ENCODE measurements around the gene CTDP1.

Gene CTDP1

DNA sequence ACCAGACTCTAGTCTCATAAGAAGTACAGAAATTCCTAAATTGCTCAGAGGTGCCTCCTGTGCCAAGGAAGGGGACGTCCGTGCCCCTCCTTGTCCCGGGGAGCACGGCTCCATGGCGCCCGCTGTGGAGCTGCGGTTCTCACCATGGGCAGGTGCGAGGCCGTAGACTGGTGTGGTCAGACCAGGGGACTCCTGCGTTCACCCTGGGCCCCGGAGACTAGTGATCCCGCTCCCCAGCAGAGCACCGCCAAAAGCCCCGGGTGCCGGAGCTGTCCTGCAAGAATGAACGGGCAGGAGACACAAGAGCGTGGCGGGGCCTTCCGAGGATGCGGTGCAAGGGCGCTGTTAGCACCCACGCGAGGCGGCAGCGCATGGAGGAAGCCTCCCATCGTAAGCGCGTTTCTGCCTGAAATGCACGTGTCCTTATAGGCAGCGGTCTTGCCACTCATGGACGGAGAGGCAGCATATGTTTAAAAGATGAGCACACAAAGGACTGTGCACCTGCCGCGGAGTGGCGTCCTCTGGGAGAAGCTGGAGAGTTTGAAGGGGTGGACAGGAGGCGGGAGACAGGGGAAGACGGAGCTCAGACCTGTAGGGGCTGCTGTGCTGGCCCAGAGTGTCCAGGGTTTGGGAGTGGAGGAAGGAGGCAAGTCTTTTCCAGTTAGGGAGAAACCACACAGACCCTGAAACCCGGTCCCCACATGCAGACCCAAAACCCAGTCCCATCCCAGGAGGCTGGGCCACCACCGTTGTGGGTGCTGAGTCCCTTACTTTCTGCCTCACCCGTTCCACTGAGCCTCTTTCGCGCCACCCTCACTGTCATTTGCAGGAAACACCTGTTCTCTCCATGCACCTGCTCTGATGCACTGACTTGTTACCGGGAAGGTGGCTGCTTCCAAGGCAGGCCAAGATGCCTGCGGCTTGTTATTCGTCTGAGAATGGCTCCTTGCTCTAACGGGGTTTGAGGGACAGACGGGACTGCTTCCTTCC, 110.6 kb downstream of the CTDP1 start:
- Mint-ChIP-seq H3K4me3 (no peak overlapping the region), H3K27ac (no peak overlapping the region), H3K36me3 (ENCODE audit: low read depth) (no peaks in the 10 kb centered on the region), H3K27me3 (peaks cover 81% of the 10 kb centered on the region), H3K4me1 (ENCODE audit: low read depth) (peaks cover 14% of the 10 kb centered on the region), H3K9me3 (no peaks in the 10 kb centered on the region)
- no peak for DNase-seq

DNA sequence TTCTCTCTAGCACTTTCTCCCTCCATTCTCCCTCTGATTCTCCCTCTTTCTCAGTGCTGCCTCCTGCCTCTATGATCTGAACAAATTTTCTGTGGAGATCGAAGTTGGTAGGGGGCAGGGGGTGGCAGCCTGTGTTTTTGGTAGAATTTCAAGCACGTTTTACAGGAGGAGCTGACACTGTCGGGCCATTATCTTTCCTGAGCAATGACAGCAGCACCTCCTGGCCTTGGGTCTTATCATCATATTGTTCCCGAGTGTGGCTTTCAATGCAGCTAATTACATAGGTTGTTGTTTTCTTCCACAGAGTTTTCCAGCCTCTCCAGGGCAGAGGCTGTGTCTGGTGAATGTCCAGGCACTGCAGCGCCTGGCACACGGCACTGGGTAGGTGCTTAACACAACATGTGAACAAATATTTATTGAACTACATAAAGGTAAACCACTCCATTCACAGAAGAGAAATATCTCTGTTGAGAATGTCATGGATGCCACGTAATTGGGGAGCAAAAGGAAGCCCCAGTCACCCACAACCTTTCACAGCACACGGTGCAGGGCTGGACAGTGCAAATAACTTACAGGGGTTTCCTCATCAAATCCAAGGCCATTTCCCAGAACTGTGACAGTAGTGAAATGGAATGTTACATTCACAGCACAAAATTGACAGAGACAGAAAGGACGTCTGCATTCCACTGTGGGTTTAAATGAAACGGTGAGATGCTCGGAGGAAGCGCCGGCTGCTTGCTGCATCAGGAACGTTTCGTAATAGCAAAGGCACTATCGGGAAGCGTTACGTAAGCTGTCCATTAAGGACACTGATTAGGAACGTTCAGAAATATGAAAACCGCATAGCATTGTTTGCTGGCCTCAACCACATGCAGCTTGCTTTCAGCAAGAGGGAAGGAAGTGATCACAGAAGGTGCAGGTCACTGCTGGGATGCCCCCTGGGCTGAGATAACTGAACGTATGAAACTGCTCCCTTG, 111.7 kb downstream of the CTDP1 start:
- Mint-ChIP-seq H3K9me3 (no peaks in the 10 kb centered on the region), H3K4me1 (ENCODE audit: low read depth) (peaks cover 14% of the 10 kb centered on the region), H3K4me3 (no peak overlapping the region), H3K27ac (no peak overlapping the region), H3K27me3 (peaks cover 83% of the 10 kb centered on the region), H3K36me3 (ENCODE audit: low read depth) (no peaks in the 10 kb centered on the region)
- no peak for DNase-seq

DNA sequence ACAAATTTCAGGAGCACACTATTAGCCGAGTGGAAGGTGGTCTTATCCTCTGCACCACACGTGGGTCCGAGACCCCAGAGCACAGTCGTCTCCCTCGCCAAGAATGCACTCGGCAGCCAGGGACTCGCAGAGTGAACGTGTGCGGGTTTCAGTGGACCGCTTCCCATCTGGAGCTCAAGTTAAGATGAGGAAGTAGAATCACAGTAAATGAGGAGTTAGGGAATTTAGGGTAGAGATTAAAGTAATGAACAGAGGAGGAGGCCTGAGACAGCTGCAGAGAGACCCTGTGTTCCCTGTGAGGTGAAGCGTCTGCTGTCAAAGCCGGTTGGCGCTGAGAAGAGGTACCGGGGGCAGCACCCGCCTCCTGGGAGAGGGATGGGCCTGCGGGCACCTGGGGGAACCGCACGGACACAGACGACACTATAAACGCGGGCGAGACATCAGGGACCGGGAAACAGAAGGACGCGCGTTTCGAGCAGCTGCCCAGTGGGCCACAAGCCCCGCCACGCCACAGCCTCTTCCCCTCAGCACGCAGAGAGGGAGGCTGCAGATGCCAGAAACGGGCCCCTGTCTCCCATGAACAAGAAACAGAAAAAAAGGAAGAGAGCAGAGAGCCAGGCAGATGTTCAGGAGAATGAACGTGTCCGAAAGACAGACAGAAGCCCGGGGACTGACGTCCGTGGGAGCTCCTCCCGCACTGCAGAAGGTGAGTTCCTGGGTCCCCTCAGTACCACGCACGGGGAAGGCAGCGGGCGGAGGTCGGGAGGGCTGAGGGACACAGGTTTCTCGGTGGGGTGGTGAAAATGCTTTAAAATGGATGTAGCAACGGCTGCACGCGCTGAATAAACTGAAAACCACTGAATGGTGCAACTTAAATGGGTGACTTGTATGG, 112.7 kb downstream of the CTDP1 start:
- Mint-ChIP-seq H3K4me3 (no peak overlapping the region), H3K27me3 (peaks cover 83% of the 10 kb centered on the region), H3K27ac (no peak overlapping the region), H3K36me3 (ENCODE audit: low read depth) (no peaks in the 10 kb centered on the region), H3K9me3 (no peaks in the 10 kb centered on the region), H3K4me1 (ENCODE audit: low read depth) (peaks cover 16% of the 10 kb centered on the region)
- DNase-seq, result no peak

DNA sequence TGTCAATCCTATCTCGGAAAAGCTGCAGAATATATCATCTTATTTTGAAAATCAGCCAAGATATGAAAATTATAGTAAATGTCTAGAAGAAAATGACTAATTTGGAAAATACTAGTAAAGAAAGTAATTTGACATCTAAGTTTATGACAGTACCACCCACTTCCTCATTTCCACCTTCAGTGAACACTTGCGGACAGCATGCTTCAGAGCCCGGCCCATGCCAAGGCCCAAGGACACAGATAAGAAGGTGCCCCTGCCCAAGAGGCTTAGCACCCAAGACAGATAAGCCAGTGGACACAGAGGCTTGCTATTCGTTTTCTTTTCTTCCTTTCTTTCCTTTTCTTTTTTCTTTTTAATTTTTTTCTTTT, 113.4 kb downstream of the CTDP1 start:
- Mint-ChIP-seq H3K27ac (no peak overlapping the region), H3K4me3 (no peak overlapping the region), H3K4me1 (ENCODE audit: low read depth) (peaks cover 16% of the 10 kb centered on the region), H3K27me3 (peaks cover 81% of the 10 kb centered on the region), H3K9me3 (no peaks in the 10 kb centered on the region), H3K36me3 (ENCODE audit: low read depth) (no peaks in the 10 kb centered on the region)
- DNase-seq, result no peak

DNA sequence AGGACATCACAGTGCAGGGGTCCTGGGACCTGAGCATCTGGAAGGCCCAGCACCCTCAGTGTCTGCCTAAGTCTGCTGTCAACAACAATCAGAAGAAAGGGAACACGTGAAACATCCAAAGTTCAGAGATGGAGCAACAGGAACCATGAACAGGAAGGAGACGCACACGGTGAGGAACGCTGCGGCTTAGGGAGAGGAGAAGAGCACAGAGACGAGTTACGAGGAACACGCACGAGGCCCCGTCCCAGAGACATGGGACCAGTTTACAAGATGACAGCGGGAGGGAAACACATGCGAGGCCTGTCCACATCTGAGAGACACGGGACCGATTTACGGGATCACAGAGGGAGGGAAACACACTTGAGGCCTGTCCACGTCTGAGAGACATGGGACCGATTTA, 115.2 kb downstream of the CTDP1 start:
- Mint-ChIP-seq H3K9me3 (no peaks in the 10 kb centered on the region), H3K4me1 (ENCODE audit: low read depth) (peaks cover 24% of the 10 kb centered on the region), H3K4me3 (no peak overlapping the region), H3K27me3 (peaks cover 79% of the 10 kb centered on the region), H3K36me3 (ENCODE audit: low read depth) (no peaks in the 10 kb centered on the region), H3K27ac (no peak overlapping the region)
- DNase-seq, result no peak

DNA sequence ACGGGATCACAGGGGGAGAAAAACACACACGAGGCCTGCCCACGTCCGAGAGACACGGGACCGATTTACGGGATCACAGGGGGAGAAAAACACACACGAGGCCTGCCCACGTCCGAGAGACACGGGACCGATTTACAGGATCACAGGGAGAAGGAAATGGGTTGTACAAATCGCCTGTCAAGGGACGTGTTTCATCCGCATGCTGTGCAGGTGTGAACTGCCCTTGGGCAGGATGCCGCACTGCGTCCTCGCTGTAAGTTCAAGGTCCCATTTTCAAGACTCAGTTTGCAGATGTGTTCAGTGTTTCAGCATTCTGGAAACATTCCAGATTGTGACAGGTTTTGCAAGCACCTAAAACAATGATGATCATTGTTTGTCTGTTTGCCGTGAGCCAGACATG, 115.8 kb downstream of the CTDP1 start:
- DNase-seq, result no peak
- H3K9me3 Mint-ChIP-seq, result no peaks in the 10 kb centered on the region
- H3K27ac Mint-ChIP-seq, result no peak overlapping the region
- no peaks in the 10 kb centered on the region for H3K36me3 Mint-ChIP-seq (ENCODE audit: low read depth)
- H3K4me1 Mint-ChIP-seq (ENCODE audit: low read depth), result peaks cover 27% of the 10 kb centered on the region
- H3K4me3 Mint-ChIP-seq, result no peak overlapping the region
- peaks cover 79% of the 10 kb centered on the region for H3K27me3 Mint-ChIP-seq

DNA sequence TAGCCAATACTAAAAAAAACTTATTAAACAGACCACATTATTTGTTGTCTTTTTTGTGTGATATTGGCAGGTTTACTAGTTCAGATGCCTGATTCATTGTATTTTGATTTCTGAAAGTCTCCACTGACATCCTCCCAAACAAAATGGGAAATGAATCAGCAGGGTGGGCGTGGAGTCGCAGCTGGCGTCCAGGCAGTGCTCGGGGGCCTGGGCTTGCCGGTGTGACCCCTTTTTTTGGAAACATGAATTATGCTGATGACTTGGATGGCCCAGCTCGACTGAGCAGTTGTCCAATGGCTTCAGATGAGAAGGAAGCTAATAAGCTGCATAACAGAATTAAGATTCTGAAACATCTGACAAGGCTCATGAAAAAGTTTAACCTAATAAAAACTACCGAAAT, 116.4 kb downstream of the CTDP1 start:
- no peaks in the 10 kb centered on the region for H3K9me3 Mint-ChIP-seq
- no peak for DNase-seq
- H3K27me3 Mint-ChIP-seq, result peaks cover 77% of the 10 kb centered on the region
- H3K4me1 Mint-ChIP-seq (ENCODE audit: low read depth), result peaks cover 27% of the 10 kb centered on the region
- H3K4me3 Mint-ChIP-seq, result no peak overlapping the region
- H3K27ac Mint-ChIP-seq, result no peak overlapping the region
- no peaks in the 10 kb centered on the region for H3K36me3 Mint-ChIP-seq (ENCODE audit: low read depth)

DNA sequence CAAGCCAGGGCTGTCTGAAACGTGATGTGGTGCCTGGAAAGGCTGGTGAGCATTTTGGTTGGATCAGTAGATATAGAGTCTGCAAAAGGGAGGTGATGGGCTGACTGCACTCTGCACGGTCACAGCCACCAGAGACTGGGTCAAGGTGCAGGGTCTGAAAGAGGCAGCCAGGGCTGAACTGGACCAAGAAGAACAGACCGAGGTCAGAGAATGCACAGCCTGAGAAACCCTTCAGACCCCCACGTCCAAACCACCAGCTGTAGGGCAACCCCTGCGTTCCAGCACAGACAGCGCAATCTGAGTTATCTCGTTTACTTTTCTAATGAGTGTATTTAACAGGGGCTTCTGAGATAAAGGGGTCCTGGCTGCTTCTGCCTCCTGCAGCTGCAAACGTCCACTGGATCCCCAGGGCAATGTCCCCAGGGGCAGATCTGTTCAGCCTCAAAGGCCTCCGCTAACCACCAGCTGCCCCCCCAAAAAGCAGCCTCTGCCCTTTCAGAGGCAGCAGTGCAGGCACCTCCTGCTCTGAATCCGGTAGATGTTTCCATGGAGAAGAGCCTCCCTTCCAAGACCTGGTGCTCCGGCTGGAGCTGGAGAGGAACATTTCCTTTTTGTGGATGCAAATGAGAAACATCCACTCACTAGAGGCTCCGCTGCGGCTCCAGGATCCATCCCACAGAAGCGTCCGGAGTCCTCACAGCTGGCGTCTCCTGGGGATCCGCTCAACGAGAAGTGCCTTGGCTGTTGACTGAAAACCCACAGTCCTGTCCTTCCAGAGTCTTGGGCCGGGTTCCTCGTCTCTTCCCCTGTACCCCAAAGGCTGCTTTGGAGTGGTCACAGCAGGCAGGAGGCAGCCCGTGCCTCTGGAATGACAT, 117.2 kb downstream of the CTDP1 start:
- no peak for DNase-seq
- Mint-ChIP-seq H3K27me3 (peaks cover 71% of the 10 kb centered on the region), H3K4me3 (peak overlapping the region; percentile 51), H3K9me3 (no peaks in the 10 kb centered on the region), H3K36me3 (ENCODE audit: low read depth) (no peaks in the 10 kb centered on the region), H3K4me1 (ENCODE audit: low read depth) (peaks cover 21% of the 10 kb centered on the region), H3K27ac (no peak overlapping the region)

DNA sequence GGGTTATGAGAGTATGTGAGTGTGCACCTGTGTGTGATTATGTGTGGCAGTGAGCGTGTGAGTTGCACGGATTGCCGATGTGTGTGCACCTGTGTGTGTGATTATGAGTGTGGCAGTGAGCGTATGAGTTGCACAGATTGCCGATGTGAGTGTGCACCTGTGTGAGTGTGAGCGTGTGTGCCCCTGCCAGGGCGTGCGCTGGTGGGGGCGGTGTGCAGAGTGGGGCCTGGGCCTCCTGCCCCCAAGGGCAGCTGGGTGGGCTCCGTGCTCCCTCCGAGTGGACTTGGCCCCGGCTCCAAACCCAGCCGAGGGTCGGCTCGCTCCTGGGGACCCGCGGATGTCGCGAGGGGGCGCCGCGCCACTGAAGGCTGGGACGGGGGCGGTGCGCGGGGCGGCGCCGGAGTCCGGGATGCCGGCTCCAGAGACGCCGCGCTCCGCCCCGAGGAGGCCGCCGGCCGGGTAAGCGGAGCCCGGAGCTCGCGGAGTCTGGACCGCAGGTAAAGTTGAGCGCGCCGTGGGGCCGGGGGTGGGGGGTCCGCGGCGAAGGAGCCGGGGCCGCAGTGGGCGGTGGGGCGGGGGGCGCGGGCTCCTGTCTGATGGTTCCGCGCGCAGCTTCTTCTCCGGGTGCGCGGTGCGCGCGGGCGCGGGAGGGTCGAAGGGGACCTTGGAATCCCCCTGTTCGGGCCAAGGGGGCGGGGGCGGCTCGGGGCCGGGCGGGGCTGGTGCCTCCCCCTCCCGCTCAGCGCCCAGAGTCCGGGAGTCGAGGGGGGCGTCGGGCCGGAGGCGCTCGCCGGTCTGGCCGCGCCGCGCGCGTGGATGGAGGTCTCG, 118.1 kb downstream of the CTDP1 start, which contains the start of gene KCNG2:
Gene KCNG2 (plus strand): TSS at position 421 of the 828 bp plus-strand sequence. CDS start 65,730 bp downstream, outside the sequence.
- H3K27ac Mint-ChIP-seq, result no peak within 1 kb of the TSS
- peak; percentile 43 for DNase-seq
- no peaks in the 10 kb centered on the region for H3K36me3 Mint-ChIP-seq (ENCODE audit: low read depth)
- H3K9me3 Mint-ChIP-seq, result no peaks in the 10 kb centered on the region
- H3K4me3 Mint-ChIP-seq, result peak within 1 kb of the TSS; percentile 51
- H3K4me1 Mint-ChIP-seq (ENCODE audit: low read depth), result peaks cover 19% of the 10 kb centered on the region
- peaks cover 61% of the 10 kb centered on the region for H3K27me3 Mint-ChIP-seq

DNA sequence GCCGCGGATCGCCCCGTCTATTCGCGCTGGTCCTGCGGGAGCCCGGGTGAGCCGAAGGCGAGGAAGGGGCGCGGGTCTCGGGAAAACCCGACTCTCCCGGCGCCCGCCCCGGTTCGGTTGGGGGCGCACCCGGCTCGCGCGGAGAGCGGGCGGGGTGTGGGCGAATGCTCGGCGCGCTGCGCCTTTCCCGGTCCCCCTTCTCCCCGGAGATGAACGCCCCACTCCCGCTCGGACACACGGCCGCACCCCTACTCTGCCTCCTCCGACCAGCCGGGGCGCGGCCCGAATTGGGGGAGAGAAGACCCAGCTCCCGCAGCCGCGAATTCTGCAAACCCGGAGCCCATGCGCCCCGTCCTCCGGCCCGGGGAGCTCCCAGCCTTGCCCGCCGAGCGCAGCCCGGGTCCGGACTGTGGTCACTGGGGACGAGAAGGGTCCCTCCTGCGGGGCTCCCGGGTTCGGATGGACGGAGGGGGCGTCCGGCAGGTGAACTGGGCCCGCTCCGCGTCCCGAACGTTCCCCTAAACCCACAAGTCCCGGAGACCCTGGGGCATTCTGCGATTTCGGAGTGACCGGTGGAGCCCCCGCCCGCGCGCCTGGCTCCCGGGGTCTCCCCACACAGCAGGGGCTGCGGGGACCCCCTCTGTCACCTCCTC, 118.9 kb downstream of the CTDP1 start:
- Mint-ChIP-seq H3K9me3 (no peaks in the 10 kb centered on the region), H3K27ac (no peak overlapping the region), H3K36me3 (ENCODE audit: low read depth) (no peaks in the 10 kb centered on the region), H3K27me3 (peaks cover 57% of the 10 kb centered on the region), H3K4me1 (ENCODE audit: low read depth) (peaks cover 16% of the 10 kb centered on the region), H3K4me3 (no peak overlapping the region)
- DNase-seq, result no peak

DNA sequence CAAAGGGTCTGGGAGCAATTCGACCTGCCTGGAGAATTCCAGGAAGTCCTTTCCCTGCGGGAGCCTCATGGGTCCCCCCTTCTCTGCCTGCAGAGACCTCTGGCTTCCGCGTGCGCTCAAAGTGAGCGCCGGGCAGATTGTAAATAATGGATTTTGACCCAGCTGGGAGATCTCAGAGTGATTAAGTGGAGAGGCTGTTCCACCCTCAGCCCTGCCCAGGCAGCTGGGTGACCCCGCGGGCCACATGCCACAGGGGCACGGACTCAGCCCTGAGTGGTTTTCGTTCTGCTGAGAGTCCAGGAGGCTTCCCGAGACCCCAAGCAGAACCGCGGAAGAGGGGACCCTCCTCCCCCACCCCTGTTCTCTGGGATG, 119.4 kb downstream of the CTDP1 start:
- Mint-ChIP-seq H3K27me3 (peaks cover 57% of the 10 kb centered on the region), H3K9me3 (no peaks in the 10 kb centered on the region), H3K4me3 (no peak overlapping the region), H3K36me3 (ENCODE audit: low read depth) (no peaks in the 10 kb centered on the region), H3K27ac (no peak overlapping the region), H3K4me1 (ENCODE audit: low read depth) (peaks cover 16% of the 10 kb centered on the region)
- no peak for DNase-seq

DNA sequence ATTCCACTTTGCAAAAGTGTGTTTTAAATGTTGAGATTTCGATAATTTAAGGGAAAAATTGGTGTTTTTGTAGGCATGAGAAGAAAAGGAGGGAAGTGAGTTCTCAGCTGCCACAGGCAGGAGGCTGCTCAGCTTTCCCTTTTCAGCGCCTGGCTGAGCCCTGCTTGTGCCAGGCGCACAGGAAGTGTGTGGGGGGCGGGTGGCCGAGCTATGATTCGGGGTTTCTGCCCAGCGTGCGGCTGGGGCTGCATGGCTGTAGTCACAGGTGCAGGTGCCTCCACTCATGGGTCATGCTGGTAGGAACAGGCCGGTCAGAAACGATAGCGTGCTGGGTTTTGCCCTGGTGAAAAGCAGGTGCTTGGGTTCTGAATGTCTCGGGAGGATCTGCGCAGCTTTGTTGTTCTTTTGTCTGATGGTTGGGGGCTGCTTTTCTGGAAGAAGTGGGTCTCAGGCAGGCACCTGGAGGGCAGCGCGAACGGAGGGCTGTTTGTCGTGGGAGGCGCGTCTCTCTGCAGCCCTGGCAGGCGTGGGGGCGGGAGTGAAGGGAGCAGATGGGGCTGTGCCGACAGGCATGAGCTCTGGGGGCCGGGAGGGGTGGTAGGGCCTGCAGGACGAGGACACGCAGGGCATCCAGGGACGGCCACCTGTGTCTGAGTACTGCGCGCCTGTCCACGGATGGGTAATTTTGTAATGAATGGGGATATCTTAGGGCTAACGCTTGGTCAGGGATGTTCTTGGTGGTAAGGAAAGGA, 120.2 kb downstream of the CTDP1 start:
- Mint-ChIP-seq H3K4me1 (ENCODE audit: low read depth) (peaks cover 17% of the 10 kb centered on the region), H3K36me3 (ENCODE audit: low read depth) (no peaks in the 10 kb centered on the region), H3K27ac (no peak overlapping the region), H3K27me3 (peaks cover 49% of the 10 kb centered on the region), H3K9me3 (no peaks in the 10 kb centered on the region), H3K4me3 (no peak overlapping the region)
- DNase-seq, result no peak

Measured in activated T-cell treated with anti-CD3 and anti-CD28 coated beads, Interleukin-2, amount 50 U/mL, for 24 hours (primary cell).